HuH-7.5 (cell line): Measurements from ENCODE around the gene FNDC3B.
"Not testable (repeated sequence)": the region's sequence is repeated elsewhere in the genome, so short reads cannot be mapped to it uniquely, and the experiment has no call there.

Source experiments
- DNase-seq: peaks from one replicate; pipeline ENCODE4 v3.0.0; 2011; ENCODE audit warnings: low spot score

FNDC3B gene

DNA sequence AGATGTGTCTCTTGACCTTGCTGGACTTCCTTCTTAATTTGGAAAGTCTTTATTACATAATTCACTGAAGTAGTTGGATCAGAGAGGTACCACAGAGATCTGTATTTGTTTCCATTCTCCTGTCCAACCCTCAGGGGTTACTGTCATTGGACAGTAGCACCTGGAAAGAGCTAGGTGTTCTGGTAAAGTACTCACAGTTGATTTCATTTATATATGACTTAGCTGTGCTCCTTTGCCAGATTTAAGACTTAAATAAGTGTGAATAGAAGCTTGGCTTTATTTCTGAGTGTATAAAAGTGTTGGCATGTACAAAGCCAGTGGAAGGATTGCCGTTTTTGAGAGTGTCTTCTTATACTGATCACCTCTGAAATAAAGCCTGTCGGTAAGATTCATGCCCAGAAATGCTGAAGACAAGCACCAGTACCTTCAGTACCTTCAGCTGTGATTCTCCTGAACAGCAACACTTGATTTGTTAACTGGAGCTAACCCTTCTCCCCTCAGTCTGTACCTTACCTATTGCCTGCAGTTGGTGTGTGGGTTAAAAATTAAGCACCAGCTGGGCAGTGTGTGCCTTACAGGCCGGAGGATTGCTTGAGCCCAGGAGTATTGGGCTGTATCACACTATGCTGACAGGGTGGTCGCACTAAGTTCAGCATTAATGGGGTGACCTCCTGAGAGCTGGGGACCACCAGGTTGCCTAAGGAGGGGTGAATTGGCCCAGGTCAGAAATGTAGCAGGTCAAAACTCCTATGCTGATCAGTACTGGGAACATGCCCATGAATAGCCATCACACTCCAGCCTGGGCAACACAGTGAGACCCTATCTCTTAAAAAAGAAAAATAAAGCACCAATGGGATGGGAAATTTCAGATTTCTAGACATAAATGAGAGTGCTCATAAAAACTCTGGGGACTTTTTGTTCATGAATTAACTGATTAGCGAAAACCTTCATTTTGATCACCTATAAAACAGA lies 197.7 kb downstream of the FNDC3B start:
- no peak for DNase-seq

DNA sequence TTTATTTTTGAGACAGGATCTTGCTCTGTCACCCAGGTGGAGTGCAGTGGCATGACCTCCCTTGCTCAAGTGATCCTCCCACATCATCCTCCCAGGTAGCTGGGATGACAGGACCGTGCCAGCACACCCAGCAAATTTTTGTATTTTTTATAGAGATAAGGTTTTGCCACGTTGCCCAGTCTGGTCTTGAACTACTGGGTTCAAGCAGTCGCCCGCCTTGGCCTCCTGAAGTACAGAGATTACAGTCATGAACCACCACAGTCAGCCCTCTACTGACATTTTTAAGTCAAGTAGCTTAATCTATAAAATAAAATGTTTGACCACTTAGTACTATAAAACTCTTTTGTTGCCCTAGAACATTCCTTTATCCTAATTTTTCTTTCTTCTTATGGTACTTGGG lies 198.8 kb downstream of the FNDC3B start:
- DNase-seq, result no peak

DNA sequence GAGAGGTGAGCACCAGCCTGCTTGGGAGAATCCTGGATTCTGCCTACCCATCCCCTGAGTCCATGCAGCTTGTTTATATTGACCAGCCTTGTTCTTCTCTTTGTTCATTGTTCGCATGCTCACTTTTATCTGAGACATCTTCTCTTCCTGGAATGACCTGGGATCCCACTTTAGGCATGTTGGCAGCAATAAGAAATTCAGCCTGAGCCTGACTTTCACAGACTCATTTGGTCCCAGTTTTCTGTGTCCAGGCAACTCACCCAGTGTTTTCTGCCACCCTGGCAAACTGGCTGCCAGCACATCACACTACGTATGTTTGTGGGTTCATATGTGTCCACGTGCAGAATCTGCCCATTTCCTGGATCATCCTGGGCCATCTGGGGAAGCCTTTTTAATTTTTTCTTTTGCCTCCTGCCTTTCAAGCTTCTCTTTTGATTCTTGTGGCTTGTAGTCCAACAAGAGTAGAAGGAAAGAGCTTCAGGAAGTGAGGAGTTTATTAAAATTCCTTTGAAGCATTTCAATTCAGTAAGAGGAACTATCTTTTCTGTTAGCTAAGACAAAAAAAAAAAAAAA lies 199.9 kb downstream of the FNDC3B start:
- no peak for DNase-seq

DNA sequence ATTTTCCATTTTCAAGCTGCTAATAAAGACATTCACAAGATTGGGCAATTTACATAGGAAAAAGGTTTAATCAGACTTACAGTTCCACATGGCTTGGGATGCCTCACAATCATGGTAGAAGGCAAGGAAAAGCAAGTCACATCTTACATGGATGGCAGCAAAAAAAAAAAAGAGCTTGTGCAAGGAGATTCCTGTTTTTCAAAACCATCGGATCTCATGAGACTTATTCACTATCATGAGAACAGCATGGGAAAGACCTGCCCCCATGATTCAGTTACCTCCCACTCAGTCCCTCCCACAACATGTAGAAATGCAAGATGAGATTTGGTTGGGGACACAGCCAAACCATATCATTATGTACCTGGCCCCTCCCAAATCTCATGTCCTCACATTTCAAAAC lies 202.0 kb downstream of the FNDC3B start:
- DNase-seq, result no peak

DNA sequence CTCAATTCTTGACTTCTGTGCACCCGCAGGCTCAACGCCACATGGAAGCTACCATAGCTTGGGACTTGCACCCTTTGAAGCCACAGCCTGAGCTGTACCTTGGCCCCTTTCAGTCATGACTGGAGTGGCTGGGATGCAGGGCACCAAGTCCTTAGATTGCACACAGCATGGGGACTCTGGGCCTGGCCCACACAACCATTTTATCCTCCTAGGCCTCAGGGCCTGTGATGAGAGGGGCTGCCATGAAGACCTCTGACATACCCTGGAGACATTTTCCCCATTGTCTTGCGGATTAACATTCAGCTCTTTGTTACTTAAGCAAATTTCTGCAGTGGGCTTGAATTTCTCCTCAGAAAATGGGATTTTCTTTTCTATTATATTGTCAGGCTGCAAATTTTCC lies 203.1 kb downstream of the FNDC3B start:
- not testable (repeated sequence) for DNase-seq

DNA sequence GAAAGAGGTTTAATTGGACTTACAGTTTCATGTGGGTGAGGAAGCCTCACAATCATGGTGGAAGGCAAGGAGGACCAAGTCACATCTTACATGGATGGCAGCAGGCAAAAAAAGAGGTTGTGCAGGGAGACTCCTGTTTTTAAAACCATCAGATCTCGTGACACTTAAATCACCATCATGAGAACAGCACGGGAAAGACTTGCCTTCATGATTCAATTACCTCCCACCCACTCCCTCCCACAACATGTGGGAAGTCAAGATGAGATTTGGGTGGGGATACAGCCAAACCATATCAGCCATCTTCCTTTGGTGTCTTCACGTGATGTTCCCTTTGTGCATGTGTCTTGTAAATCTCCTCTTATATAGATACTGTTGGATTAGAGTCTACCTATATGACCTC lies 204.0 kb downstream of the FNDC3B start:
- DNase-seq, result not testable (repeated sequence)

DNA sequence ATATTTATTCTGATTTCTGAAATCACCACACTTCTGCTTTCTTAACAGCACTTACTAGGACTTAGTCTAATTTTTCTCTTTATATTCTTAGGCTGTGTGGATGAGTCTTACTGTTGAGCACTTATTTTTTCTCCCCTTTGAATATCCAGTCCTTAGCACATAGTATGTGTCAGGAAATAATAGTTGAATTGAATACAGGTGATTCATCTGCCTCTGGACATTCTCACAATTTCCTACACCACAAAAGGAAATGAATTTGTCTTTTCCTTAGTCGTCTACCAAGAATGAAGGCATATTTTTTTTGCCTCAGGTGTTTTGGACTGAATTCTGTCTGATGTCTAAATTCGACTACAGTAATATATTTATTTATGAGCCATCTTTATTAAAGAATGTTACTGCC lies 204.6 kb downstream of the FNDC3B start:
- no peak for DNase-seq

DNA sequence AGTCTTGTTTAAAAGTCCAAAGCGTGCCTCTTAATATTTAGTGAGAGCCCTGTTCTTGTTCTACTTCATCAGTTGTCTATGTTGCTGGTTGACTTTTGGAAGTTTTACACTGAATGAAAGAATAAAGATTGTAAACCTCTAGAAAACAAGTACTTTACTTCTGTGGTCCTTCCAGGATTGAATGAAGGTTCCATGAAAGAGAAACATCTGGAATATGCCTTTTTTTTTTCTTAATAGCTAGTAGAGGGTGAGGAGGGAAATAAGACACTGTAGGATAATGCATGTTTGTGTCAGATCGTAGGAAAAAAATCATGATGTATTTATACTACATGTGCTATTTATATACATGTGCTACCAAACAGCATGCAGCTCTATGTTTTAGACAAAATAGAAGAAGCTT lies 205.9 kb downstream of the FNDC3B start:
- no peak for DNase-seq

DNA sequence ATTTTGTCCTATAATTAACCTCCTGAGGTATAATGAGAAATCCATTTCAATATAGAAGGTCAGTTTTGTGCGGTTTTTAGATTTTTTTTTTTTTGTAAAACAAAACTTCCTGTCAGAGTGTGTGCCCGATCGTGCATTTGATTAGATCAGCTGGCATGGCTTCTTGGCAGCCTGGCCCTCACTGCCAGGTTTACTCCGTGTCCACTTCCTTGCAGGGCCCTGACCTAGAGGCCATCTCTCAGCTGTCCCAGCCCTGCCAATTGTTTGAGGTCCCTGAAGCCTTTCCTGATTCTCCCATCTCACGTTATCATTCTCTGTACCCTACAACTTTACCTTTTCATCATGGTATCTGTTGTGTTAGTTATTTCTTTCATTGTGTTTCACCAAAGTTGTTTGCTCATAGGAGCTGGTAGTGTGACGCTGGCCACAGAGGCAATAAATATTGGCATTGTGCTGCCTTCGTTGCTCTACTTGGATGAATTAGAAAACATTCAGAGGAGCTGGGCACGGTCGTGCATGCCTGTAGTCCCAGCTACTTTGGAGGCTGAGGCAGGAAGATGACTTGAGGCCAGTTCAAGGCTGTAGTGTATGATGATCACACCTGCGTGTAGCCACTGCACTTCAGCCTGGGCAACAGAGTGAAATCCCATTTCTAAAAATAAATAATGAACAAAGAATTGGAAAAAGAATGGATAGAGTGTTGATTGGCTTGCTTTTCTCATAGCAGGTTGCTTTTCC lies 206.9 kb downstream of the FNDC3B start:
- DNase-seq, result no peak

DNA sequence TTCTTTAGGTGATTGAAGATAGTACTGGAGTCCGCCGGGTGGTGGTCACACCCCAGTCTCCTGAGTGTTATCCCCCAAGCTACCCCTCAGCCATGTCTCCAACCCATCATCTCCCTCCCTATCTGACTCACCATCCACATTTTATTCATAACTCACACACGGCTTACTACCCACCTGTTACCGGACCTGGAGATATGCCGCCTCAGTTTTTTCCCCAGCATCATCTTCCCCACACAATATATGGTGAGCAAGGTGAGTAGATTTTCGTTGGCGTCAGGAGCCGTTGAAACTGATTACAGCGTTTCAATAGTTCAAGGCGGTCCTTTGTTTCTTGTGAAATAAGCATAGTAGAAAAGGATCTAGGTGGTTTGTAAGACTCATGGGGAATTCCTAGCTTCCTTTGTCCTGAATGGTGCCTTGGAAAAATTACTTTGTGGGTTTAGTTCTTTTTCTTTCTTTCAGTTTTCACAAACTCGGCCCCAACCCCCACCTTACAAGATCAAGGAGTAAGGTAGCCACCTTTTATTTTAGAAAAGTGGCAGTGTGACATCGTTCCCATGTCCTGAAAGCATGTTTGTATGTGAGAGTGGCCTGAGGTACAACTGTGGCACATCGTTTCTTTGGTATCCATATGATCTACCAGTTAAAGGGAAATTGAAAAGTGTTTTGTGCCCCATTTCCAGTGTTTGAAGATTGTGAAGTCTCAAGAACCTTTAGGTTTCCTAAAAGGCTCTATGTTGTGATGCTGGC lies 208.3 kb downstream of the FNDC3B start:
- DNase-seq, result no peak

DNA sequence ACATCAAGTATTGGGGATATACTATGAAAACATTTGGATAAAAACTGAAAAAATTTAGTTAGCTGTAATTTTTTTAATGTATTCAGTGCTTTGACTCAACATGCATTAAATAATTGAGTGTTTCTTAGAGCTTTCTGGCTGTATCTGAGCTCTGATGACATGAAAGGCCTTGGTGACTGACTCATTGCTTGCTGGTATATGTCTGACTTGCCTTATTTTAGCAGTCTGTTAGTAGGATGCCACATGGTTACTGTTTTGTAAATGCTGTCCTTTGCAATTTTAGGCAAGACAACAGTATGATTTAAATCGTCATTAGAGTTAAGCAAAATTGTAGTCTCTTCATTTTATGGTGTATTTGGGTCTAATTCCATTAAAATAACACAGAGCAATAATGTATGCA lies 209.7 kb downstream of the FNDC3B start:
- no peak for DNase-seq

DNA sequence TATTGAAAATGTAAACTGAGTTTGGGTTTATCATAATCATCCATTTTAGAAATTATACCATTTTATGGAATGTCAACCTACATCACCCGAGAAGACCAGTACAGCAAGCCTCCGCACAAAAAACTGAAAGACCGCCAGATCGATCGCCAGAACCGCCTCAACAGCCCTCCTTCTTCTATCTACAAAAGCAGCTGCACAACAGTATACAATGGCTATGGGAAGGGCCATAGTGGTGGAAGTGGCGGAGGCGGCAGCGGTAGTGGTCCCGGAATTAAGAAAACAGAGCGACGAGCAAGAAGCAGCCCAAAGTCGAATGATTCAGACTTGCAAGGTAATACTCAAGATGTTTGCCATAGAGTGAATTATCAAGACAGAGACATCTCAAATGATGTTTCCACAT lies 211.8 kb downstream of the FNDC3B start:
- DNase-seq, result no peak

DNA sequence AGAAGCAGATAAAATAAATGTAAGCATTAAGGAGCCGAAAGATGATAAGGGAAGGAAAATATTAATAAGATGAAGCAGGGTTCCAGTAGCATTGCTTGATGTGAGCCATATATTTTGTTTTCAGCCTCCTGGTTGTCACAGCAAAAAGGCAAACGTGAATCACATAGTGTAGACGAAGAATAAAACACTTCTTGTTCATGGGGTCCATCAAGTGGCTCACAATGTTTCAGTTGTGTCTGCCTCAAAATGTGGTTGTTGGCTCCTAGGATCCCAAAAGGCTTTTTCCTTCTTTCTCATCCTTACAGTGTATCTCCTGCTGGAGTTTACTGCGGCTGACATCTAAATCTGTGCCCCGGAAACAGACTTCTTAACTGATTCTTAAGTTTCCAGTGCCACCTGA lies 213.8 kb downstream of the FNDC3B start:
- DNase-seq, result no peak

DNA sequence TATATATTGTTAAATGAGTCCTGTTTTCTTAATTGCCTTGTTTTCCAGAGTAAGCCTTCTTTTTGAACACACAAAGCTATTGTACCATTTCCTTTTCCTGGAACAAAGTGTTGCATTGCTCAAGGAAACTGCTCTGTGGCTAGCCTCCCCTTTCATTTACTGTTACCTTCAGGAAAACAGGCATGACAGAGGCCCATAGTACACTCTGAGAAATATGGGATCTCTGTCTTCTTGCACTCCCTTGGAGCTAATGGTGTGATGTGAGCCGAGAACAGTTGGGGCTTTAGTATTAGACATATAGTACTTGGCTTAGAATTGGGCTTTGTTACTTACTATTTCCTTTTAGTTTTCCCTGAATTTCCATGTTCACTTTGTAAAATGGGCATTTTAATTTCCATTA lies 215.2 kb downstream of the FNDC3B start:
- DNase-seq, result no peak

DNA sequence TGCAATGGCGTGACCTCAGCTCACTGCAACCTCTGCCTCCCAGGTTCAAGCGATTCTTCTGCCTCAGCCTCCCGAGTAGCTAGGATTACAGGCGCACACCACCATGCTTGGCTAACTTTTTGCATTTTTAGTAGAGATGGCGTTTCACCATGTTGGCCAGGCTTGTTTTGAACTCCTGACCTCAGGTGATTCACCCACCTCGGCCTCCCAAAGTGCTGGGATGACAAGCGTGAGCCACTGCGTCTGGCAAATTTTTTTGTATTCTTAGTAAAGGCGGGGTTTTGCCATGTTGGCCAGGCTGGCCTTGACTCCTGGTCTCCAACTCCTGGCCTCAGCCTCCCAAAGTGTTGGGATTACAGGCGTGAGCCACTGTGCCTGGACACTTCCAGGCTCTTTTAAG lies 215.9 kb downstream of the FNDC3B start:
- not testable (repeated sequence) for DNase-seq

DNA sequence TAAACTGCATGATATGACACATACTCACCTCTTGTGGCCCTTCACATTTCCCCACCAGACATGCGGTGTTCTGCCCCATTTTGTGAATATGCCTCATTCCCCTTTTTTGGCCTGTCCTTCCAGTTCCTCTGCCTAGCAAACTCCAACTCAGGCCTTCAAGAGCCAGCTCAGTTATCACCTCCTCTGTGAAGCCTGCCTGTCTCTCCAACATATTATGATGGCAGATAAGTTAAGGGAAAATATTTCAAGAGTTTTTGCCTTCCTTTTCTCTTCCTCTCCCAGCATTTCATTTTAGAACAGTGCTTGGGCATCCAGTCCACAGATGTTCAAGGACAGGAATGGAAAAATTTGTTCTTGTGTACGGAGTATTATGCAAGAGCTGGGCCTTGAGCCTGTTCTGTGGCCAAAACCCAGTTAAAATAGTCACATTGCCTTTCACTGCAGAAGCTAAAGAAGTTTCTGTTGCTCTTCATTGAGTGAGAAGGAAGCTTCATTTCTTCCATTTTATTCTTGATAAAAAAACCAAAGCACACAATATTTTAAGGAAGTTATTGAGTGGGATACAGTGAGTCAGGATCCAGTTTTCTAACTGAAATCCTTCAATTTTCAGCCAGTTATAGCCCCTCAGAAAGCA lies 216.8 kb downstream of the FNDC3B start:
- no peak for DNase-seq

DNA sequence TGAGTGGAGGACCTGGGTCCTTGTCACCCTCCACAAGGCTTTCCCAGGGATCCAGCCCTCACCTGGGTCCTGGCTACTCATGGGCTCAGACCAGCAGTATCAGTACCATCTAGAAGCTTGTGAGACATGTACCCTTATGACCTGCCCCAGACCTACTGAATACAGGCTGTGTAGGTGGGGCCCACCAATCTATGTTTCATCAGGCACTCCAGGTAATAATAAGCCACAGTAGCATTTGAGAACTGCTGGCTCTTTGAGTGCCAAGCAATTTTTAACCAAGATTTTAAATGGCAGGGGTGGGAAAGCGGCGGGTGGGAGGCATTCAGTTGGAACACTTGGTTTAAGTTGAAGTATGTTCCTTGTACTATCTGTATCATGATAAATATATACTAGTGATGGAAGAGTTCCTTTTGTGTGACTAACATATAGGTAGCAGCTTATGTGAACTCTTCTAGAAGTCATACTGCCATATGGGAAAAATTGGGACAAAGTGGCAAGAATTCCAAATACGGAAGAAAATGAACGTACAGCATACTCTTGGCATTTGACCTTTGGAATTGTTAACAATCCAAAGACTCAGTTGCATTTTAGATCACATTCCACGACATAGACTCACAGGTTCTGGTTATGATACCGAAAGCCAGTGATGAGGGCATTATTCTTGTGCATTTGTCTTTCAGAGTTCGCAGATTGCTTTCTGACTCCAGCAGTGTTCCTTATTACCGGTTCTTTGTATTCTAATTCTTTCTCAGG lies 218.4 kb downstream of the FNDC3B start:
- no peak for DNase-seq

DNA sequence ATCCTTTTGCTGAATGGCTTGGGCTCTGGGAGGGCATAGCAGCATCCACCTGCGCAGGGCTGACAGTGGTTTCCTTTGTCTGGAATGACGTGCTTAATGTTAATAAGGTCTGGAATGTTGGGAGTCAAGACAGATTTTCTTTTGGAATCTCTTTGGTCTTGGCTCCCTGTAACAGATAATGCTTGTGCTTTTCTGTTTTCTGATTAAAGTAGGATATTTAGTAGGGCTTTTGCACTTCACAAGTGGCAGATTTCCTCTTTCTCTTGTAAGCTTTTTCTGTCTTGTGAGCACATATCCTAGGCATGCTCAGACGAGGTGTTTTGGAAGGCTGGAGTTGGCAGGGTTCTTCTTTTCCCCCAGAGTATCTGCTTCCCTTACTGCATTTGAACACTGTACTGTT lies 219.2 kb downstream of the FNDC3B start:
- no peak for DNase-seq

DNA sequence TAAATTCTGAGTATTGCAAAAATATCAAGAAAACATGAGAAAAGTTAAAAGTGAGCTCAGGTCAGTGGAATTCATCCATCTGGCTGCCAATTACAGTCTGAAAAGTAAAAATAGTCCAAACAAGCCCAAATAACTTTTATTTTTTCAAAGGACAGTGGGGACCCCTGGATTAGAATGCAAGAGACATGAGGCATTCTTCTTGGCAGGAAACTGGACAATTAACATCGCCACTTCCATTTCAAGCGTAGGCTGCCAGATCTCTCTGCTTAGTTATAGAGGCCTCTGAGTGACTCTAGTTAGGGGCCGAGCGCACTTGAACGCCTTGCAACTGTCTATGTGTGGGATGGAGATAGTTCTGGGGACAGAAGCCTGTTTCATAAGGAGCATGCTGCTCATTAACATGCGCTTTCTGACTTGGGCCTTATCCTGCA lies 219.7 kb downstream of the FNDC3B start:
- DNase-seq, result no peak

DNA sequence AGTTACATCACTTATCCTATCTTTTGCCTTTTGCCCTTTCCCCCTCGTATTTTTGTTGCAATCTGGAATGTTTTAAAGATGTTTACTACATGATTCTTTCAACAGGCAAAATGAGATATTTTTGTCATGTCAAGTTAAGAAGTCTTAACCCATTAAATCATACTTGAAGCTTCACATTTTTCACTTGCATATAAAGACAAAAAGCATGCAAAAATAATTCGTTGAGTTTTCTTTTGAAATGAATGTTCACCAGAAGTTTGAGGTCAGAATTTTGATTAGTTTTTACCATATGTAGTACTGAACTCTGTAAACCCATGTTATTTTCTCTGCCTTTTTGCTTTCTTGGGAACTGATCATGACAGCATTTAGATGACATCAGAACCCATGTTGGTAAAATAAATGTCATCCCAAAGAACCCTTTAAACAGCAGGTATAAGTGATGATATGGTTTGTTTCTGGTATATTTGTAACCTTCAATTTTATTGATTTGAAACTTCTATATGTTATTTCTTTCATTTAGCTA lies 220.4 kb downstream of the FNDC3B start:
- no peak for DNase-seq

DNA sequence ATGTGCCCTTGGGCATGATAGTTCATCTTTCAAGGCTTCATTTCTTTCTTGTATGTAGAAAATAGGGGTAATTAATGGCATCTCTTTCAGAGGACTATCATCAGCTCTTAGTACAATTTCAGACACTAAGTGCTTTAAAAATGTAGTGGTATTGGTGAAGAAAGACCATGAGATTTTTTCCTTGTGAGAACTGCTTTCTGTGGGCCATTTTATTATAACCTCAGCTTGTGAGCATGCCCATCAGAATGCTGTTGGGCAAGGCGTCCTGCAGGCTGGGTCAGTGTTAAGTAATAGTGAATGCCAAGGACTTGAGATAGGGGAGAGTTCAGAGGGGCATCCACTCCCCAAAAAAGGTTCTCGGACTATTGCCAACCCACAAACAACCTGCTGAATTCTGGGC lies 221.0 kb downstream of the FNDC3B start:
- DNase-seq, result no peak
